Retinal pigment epithelial cell (primary cell): Measurements from ENCODE around the gene LRRC34.

Experiments used
- DNase-seq: peaks from one replicate; pipeline ENCODE4 v3.0.0-alpha.2; 2010; ENCODE audit warnings: low read depth
- H3K4me3 ChIP-seq: 2 replicates; pipeline ENCODE4 v1.5.1; 2011; ENCODE audit warnings: mild to moderate bottlenecking, low read length, control low read depth, moderate library complexity
- TF ChIP-seq, protein P1 (sequence below): conservative IDR thresholded peaks from 2 replicates; pipeline ENCODE4 v1.5.1; 2011; ENCODE audit warnings: low read depth, low read length, control low read depth, inconsistent platforms

The LRRC34 gene

GRCh38 chr3:169836078-169836941, 23.6 kb upstream of the LRRC34 start:
- no peak for DNase-seq
- H3K4me3 ChIP-seq, result no peak overlapping the region
- TF ChIP-seq, protein P1, sequence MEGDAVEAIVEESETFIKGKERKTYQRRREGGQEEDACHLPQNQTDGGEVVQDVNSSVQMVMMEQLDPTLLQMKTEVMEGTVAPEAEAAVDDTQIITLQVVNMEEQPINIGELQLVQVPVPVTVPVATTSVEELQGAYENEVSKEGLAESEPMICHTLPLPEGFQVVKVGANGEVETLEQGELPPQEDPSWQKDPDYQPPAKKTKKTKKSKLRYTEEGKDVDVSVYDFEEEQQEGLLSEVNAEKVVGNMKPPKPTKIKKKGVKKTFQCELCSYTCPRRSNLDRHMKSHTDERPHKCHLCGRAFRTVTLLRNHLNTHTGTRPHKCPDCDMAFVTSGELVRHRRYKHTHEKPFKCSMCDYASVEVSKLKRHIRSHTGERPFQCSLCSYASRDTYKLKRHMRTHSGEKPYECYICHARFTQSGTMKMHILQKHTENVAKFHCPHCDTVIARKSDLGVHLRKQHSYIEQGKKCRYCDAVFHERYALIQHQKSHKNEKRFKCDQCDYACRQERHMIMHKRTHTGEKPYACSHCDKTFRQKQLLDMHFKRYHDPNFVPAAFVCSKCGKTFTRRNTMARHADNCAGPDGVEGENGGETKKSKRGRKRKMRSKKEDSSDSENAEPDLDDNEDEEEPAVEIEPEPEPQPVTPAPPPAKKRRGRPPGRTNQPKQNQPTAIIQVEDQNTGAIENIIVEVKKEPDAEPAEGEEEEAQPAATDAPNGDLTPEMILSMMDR, result no peak

DNA sequence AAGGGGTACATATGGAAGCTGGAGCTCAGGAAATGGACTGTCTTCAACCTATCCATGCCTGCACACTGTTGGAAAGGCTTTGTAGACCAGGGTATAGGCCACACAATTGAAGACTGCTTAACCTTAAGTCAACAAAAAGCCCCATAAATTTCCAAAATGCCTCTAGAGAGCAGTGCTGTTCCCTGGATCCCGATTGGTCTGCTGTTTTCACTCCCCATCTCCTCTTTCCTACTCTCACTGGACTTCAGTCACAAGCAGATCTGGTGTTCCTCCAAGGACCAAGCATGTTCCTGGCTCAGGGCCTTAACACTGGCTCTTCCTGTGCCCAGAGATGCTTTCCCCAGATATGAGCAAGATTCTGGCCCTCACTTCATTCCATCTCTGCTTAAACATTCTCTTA, 22.8 kb upstream of the LRRC34 start:
- DNase-seq, result no peak
- H3K4me3 ChIP-seq, result no peak overlapping the region
- TF ChIP-seq, protein P1, result no peak

GRCh38 chr3:169827712-169828111, 15.0 kb upstream of the LRRC34 start:
- TF ChIP-seq, protein P1, result no peak
- no peak overlapping the region for H3K4me3 ChIP-seq
- DNase-seq, result no peak

DNA sequence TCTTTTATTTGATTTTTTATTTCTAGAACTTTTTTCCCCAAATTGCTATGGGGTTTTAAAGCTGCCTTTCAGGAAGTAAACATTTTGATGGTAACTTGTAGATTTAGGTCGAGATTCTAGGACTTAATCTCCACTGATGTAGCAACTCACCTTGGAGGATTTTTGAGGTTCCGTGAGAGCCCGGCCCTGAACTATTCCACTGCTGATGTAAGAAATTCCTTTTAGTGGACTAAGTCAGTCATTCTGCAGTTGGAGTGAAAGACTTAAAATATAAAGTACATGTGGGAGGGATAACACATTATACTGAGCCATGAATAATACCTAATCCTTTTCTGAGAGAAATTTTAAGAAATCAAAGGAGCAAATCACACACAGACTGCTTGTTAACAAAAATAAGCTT, 12.6 kb upstream of the LRRC34 start:
- TF ChIP-seq, protein P1, result no peak
- H3K4me3 ChIP-seq, result no peak overlapping the region
- DNase-seq, result peak; percentile 51

GRCh38 chr3:169822983-169823382, 10.3 kb upstream of the LRRC34 start:
- H3K4me3 ChIP-seq, result no peak overlapping the region
- TF ChIP-seq, protein P1, result no peak
- DNase-seq, result no peak

DNA sequence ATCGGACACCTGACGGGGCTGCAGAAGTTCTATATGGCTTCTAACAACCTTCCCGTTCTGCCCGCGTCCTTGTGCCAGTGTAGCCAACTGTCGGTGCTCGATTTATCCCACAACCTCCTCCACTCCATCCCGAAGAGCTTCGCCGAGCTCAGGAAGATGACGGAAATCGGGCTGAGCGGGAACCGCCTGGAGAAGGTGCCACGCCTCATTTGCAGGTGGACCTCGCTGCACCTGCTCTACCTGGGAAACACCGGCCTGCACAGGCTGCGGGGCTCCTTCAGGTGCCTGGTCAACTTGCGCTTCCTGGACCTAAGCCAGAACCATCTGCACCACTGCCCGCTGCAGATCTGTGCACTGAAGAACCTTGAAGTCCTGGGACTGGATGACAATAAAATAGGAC, 9.8 kb upstream of the LRRC34 start:
- TF ChIP-seq, protein P1, result no peak
- no peak for DNase-seq
- no peak overlapping the region for H3K4me3 ChIP-seq

GRCh38 chr3:169822091-169822490, 9.4 kb upstream of the LRRC34 start:
- no peak overlapping the region for H3K4me3 ChIP-seq
- DNase-seq, result no peak
- TF ChIP-seq, protein P1, result no peak
